HepG2 (cell line): ENCODE measurements around the gene ZFP36L2. TPM values are rescaled to one million over a fixed set of nuclear protein-coding genes. Genes with fewer than 3 reads are reported as not detected.

Experiments
- BRCA1 ChIP-seq: sonication (generic); formaldehyde crosslinking; IDR thresholded peaks from 2 replicates; pipeline ENCODE4 v1.4.0; 2020; ENCODE audit warnings: missing genetic modification reagents
- DR1 ChIP-seq: sonication (generic); formaldehyde crosslinking; IDR thresholded peaks from 2 replicates; pipeline ENCODE4 v1.8.0; 2021; ENCODE audit warnings: mild to moderate bottlenecking, missing genetic modification reagents, inconsistent platforms
- HOXA9 ChIP-seq: sonication (generic); formaldehyde crosslinking; IDR thresholded peaks from 2 replicates; pipeline ENCODE4 v1.8.1; 2022; ENCODE audit warnings: missing genetic modification reagents, mild to moderate bottlenecking, moderate library complexity, borderline replicate concordance
- NKX3-1 ChIP-seq: sonication (generic); formaldehyde crosslinking; IDR thresholded peaks from 2 replicates; pipeline ENCODE4 v1.5.0; 2020; ENCODE audit warnings: missing genetic modification reagents
- RBFOX2 ChIP-seq: fragments of 200-400 bp; formaldehyde crosslinking; IDR thresholded peaks from 2 replicates; pipeline ENCODE4 v1.6.1; 2017; ENCODE audit warnings: low read depth, mild to moderate bottlenecking, low read length
- RFX1 ChIP-seq: fragments of 450-650 bp; IDR thresholded peaks from 2 replicates; pipeline ENCODE4 v1.6.1; 2017
- SATB2 ChIP-seq: sonication (generic); formaldehyde crosslinking; IDR thresholded peaks from 2 replicates; pipeline ENCODE4 v1.5.0; 2020; ENCODE audit warnings: missing genetic modification reagents
- U2AF2 ChIP-seq: fragments of 200-400 bp; formaldehyde crosslinking; IDR thresholded peaks from 2 replicates; pipeline ENCODE4 v1.6.1; 2017; ENCODE audit warnings: low read depth, mild to moderate bottlenecking, low read length
- YY1 ChIP-seq: IDR thresholded peaks from 2 replicates; pipeline ENCODE4 v1.6.1; 2011; ENCODE audit warnings: low read length, low read depth, moderate library complexity, mild to moderate bottlenecking; ENCODE audit not compliant: insufficient read depth, insufficient replicate concordance
- ZC3H4 ChIP-seq: sonication (generic); formaldehyde crosslinking; IDR thresholded peaks from 2 replicates; pipeline ENCODE4 v1.4.0; 2020; ENCODE audit warnings: missing genetic modification reagents, borderline replicate concordance
- ZNF20 ChIP-seq: sonication (generic); formaldehyde crosslinking; IDR thresholded peaks from 2 replicates; pipeline ENCODE4 v1.4.0; 2020; ENCODE audit warnings: mild to moderate bottlenecking, moderate library complexity, missing genetic modification reagents
- ZNF446 ChIP-seq: sonication (generic); formaldehyde crosslinking; IDR thresholded peaks from 2 replicates; pipeline ENCODE4 v1.5.0; 2020; ENCODE audit warnings: mild to moderate bottlenecking, missing genetic modification reagents
- ZNF572 ChIP-seq: sonication (generic); formaldehyde crosslinking; IDR thresholded peaks from 2 replicates; pipeline ENCODE4 v1.5.1; 2020; ENCODE audit warnings: mild to moderate bottlenecking, missing genetic modification reagents
- ZSCAN29 ChIP-seq: sonication (generic); formaldehyde crosslinking; conservative IDR thresholded peaks from 2 replicates; pipeline ENCODE4 v1.4.0; 2020; ENCODE audit warnings: mild to moderate bottlenecking, missing genetic modification reagents
- polyA plus RNA-seq, 8 experiments: library from polyadenylated mRNA; depleted of rRNA in 3 of 8; stranded (reverse) in 7 of 8; unstranded in 1 of 8; fragments of >200 nt; fragmentation: Illumina TruSeq in 4 of 8; extraction: Trizol in 4 of 8; gene quantifications; 2 replicates each; pipeline versions ENCODE4 v1.2.1 to v1.2.3, GENCODE V29; 2011 to 2016; ENCODE audit warnings: low read depth in 4 of 8, missing spikeins in 1 of 8, mixed read lengths in 1 of 8; ENCODE audit not compliant: insufficient read depth in 1 of 8
- total RNA-seq, 5 experiments: library from RNA; depleted of rRNA; stranded (reverse); fragments of >200 nt; fragmentation: Illumina TruSeq; extraction: Trizol; gene quantifications; 2 replicates each; pipeline ENCODE4 v1.2.3, GENCODE V29; 2016; ENCODE audit warnings: low read depth in 1 of 5
- TF ChIP-seq, protein P1 (sequence below): sonication (generic); formaldehyde crosslinking; IDR thresholded peaks from 2 replicates; pipeline ENCODE4 v1.4.0; 2020; ENCODE audit warnings: mild to moderate bottlenecking, missing genetic modification reagents
- TF ChIP-seq, protein P2 (sequence below): sonication (generic); formaldehyde crosslinking; IDR thresholded peaks from 2 replicates; pipeline ENCODE4 v1.5.0; 2020; ENCODE audit warnings: mild to moderate bottlenecking, missing genetic modification reagents
- TF ChIP-seq, protein P3 (sequence below): sonication (generic); formaldehyde crosslinking; IDR thresholded peaks from 2 replicates; pipeline ENCODE4 v1.5.0; 2020; ENCODE audit warnings: mild to moderate bottlenecking, missing genetic modification reagents
- TF ChIP-seq, protein P4 (sequence below): sonication (generic); formaldehyde crosslinking; IDR thresholded peaks from 2 replicates; pipeline ENCODE4 v1.4.0; 2020; ENCODE audit warnings: mild to moderate bottlenecking, low read depth, missing genetic modification reagents
- TF ChIP-seq, protein P5 (sequence below): sonication (generic); formaldehyde crosslinking; IDR thresholded peaks from 2 replicates; pipeline ENCODE4; 2020; ENCODE audit warnings: missing genetic modification reagents, mild to moderate bottlenecking, borderline replicate concordance

ZFP36L2 gene
- total and polyA plus RNA-seq, 2 of the 13 experiments (the other 11 are each of a cell fraction or from before 2014, with no cell fraction given) = 11.2 to 21.8 TPM

DNA sequence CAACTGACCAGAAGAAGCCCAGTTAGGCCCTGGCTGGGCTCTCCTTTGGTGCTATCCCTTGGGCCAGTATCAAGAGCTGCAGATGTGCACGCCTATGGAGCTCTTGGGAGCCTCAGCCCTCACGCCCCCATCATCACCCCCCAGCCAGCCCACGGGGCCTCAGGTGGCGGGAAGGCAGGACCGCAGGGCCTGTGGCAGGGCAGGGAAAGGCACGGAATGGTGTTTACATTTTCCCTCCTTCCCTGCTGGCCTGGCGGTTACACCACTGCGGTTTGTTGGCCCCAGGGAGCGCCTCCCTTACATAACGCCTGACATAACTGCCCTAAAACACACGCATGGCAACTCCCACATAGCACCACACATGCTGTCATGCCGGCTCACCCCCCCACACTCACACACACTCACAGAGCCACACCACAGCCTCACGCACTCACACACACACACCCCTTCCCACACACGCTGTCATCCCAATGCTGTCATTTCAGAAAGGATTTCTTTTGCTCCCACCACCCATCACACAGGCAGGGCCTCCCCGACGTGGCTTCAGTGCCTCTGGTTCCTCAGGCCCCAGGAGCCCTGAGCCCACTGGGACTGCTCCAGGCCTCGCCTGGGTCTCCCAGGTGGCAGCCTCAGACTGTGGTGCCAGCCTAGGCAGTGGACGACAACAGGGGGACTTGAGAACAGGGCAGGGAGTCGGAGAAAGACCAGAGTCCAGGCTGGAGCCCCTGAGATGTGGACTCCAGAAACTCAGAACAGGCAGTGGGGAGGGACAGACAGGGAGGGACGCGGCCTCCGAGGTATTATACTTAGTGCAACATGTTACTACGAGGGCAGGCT lies 15.7 kb downstream of the ZFP36L2 start (continued):
- TF ChIP-seq, protein P1, sequence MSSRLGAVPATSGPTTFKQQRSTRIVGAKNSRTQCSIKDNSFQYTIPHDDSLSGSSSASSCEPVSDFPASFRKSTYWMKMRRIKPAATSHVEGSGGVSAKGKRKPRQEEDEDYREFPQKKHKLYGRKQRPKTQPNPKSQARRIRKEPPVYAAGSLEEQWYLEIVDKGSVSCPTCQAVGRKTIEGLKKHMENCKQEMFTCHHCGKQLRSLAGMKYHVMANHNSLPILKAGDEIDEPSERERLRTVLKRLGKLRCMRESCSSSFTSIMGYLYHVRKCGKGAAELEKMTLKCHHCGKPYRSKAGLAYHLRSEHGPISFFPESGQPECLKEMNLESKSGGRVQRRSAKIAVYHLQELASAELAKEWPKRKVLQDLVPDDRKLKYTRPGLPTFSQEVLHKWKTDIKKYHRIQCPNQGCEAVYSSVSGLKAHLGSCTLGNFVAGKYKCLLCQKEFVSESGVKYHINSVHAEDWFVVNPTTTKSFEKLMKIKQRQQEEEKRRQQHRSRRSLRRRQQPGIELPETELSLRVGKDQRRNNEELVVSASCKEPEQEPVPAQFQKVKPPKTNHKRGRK (CRISPR knock-in tag) = 0 out of 2 replicates have a peak, but pooled peaks have one; percentile 71
- TF ChIP-seq ZSCAN29 (peak; percentile 66; the same call in 1 of the 2 replicates), DR1 (peak; percentile 48; the same call in 1 of the 2 replicates), ZC3H4 (CRISPR knock-in tag) (no peak), U2AF2 (no peak), RFX1 (no peak), ZNF20 (CRISPR knock-in tag) (no peak), ZNF572 (peak; percentile 93; the same call in 1 of the 2 replicates), BRCA1 (CRISPR knock-in tag) (peak; percentile 92), HOXA9 (no peak), ZNF446 (CRISPR knock-in tag) (peak; percentile 94), NKX3-1 (CRISPR knock-in tag) (peak; percentile 78; the same call in 1 of the 2 replicates), YY1 (no peak), SATB2 (CRISPR knock-in tag) (no peak), RBFOX2 (no peak)
- TF ChIP-seq, protein P2, sequence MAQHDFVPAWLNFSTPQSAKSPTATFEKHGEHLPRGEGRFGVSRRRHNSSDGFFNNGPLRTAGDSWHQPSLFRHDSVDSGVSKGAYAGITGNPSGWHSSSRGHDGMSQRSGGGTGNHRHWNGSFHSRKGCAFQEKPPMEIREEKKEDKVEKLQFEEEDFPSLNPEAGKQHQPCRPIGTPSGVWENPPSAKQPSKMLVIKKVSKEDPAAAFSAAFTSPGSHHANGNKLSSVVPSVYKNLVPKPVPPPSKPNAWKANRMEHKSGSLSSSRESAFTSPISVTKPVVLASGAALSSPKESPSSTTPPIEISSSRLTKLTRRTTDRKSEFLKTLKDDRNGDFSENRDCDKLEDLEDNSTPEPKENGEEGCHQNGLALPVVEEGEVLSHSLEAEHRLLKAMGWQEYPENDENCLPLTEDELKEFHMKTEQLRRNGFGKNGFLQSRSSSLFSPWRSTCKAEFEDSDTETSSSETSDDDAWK (CRISPR knock-in tag) = no peak
- TF ChIP-seq, protein P3, sequence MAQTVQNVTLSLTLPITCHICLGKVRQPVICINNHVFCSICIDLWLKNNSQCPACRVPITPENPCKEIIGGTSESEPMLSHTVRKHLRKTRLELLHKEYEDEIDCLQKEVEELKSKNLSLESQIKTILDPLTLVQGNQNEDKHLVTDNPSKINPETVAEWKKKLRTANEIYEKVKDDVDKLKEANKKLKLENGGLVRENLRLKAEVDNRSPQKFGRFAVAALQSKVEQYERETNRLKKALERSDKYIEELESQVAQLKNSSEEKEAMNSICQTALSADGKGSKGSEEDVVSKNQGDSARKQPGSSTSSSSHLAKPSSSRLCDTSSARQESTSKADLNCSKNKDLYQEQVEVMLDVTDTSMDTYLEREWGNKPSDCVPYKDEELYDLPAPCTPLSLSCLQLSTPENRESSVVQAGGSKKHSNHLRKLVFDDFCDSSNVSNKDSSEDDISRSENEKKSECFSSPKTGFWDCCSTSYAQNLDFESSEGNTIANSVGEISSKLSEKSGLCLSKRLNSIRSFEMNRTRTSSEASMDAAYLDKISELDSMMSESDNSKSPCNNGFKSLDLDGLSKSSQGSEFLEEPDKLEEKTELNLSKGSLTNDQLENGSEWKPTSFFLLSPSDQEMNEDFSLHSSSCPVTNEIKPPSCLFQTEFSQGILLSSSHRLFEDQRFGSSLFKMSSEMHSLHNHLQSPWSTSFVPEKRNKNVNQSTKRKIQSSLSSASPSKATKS (CRISPR knock-in tag) = no peak
- TF ChIP-seq, protein P4, sequence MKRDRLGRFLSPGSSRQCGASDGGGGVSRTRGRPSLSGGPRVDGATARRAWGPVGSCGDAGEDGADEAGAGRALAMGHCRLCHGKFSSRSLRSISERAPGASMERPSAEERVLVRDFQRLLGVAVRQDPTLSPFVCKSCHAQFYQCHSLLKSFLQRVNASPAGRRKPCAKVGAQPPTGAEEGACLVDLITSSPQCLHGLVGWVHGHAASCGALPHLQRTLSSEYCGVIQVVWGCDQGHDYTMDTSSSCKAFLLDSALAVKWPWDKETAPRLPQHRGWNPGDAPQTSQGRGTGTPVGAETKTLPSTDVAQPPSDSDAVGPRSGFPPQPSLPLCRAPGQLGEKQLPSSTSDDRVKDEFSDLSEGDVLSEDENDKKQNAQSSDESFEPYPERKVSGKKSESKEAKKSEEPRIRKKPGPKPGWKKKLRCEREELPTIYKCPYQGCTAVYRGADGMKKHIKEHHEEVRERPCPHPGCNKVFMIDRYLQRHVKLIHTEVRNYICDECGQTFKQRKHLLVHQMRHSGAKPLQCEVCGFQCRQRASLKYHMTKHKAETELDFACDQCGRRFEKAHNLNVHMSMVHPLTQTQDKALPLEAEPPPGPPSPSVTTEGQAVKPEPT (CRISPR knock-in tag) = peak; percentile 81; the same call in 1 of the 2 replicates
- TF ChIP-seq, protein P5, sequence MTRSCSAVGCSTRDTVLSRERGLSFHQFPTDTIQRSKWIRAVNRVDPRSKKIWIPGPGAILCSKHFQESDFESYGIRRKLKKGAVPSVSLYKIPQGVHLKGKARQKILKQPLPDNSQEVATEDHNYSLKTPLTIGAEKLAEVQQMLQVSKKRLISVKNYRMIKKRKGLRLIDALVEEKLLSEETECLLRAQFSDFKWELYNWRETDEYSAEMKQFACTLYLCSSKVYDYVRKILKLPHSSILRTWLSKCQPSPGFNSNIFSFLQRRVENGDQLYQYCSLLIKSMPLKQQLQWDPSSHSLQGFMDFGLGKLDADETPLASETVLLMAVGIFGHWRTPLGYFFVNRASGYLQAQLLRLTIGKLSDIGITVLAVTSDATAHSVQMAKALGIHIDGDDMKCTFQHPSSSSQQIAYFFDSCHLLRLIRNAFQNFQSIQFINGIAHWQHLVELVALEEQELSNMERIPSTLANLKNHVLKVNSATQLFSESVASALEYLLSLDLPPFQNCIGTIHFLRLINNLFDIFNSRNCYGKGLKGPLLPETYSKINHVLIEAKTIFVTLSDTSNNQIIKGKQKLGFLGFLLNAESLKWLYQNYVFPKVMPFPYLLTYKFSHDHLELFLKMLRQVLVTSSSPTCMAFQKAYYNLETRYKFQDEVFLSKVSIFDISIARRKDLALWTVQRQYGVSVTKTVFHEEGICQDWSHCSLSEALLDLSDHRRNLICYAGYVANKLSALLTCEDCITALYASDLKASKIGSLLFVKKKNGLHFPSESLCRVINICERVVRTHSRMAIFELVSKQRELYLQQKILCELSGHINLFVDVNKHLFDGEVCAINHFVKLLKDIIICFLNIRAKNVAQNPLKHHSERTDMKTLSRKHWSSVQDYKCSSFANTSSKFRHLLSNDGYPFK (CRISPR knock-in tag) = peak; percentile 84; the same call in 1 of the 2 replicates
